GM19395 (cell line): ENCODE data around the gene ZNF30.
"Not testable (repeated sequence)": the region's sequence is repeated elsewhere in the genome, so short reads cannot be mapped to it uniquely, and the experiment has no call there.

ENCODE experiments used
- ATAC-seq: cut with Tn5 transposase; IDR thresholded peaks from one replicate; pipeline ENCODE4 v1.9.1; 2021; ENCODE audit warnings: mild to moderate bottlenecking, moderate library complexity; ENCODE audit not compliant: unreplicated experiment

Gene ZNF30

DNA sequence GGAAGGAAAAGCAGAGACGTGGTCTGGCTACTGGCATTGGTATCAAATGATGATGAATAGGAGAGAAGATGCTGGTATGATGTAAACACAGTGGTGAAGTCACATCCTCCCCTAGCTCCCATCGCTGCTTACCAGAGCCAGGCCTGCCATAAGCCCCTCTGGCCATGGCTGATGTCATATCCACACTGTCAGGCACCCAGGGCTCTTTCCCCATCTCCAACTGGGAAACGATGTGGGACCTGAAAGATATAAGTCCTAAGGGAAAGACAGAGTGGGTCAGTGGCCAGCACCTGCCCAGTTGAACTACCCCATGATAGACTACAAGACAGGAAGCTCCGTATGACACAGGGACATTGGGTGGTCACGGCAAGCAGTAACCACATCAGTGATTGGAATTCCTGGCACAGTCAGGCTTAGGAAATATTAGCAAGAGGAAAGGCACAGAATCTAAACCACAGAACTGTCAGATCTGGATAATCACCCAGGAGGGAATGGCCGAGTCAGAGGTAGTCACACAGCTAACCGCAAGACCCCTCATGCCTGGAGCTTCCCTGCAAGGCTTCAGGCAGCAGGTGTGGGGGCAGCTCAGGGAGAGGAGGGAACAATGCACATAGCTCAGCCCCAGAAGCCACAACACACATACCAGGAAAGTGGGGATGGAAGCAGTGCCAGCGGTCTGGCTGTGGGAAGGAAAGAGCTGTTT lies 33.6 kb downstream of the ZNF30 start:
- no peak for ATAC-seq

DNA sequence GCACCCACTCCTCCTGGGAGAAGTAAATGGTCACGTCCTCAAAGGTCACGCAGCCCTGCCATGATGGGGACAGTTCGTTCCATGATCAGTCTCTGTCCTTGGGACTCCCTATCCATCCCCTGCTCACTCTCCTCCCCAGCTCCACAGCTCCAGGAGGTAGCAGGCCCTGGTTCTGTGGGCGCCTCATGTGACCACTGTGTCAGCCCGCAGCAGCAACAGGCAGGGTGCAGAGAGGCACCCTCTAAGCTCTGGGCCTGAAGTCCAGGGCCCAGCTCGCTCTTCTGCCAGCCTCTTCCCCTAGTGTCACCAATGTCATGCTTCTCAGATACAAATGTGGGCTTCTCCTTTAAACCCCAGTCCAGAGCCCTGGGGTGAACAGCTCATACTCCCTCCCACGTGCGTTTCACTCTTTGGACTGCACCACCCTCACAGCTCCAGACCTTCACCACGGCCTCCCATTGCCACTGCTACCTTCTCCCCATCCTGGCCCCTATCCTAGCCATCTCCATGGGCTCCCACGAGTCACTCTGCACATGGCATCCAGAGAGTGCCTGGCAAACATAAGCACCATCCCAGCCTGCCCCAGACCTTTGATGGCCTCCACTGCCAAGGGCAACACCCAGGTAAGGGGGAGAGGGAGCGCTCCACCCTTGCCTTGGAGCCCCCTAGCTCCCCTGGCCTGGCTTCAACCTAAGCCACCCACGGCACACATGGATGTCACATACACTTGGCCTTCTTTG lies 34.4 kb downstream of the ZNF30 start:
- ATAC-seq, result no peak

DNA sequence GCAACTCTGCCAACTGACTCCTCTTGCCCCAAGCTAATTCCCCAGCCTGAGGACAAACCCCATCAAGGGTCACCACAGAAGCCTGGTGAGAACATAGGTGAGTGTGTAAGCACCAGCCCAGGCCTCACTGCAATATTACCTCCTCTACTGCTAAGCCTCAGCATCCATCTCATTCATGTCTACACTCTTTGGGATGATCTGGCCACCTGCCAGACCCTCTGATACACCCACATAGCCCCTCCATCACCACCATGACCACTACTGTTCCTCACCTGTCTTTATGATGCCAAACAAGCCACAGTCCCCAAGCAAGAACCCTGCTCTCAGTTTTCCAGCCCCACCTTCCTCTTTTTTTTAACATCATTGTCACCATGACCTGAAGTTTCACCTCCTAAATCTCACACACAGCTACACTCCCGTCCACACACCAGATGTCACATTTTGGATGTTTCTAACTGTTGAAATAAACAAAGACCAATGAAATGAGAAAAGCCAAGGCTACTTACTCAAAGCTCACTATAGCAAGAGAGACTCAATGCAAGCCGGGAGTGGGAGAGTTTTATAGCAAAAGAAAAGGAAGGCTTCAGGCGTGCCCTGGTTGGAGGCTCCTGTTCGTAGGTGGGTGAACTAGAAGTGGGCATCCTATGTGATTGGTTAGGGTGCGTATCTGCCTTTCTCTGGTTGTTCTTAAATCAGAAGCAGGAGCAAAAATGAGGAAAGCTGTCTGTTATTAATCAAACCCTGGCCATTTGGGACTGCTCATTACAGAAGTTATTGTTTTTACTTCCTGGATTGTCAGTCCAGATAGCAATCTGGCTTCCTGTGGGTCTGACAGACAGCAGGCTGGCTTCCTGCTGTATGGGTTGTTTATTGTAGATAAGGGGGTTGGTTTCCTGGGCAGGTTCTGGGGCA lies 35.3 kb downstream of the ZNF30 start:
- ATAC-seq, result no peak

DNA sequence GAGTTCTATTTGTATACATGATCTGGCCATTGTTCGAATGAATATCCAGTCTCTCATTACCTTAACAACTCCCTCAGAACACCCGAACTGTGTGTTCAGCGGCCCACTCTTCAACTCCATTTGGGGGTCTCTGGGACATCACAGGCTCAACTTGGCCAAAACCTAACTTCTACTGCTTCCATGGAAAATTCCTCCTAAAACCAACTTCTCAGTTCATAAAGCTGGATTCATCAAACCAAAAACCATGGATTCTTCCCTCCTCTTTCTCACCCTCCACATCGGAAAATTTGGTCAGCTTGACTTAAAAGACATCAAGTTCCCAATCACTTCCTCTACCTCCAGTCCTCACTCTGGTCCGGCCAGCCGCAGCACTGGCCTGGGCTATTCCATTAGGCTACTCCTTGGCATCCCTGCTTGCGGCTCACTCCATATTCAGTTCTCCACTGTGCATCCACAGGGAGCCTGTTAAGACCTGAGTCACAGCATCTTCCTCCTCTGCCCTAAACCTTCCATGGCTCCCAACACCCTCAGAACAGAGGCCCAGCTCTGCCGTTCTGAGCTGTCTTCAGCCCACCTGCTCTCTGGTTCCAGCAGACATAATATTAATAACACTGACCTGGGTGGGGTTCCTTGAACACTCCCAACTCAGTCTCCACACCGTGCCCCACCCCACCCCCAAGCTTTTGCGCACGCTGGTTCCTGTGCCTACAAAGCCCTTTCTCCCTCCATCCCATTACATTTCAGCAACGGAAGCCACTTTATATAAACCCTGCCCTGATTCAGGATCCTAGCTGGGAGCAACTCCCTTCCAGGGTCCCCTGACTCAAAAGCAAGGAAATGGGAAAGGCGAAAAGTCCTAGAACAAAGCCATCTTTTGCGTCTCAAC lies 36.2 kb downstream of the ZNF30 start:
- no peak for ATAC-seq

DNA sequence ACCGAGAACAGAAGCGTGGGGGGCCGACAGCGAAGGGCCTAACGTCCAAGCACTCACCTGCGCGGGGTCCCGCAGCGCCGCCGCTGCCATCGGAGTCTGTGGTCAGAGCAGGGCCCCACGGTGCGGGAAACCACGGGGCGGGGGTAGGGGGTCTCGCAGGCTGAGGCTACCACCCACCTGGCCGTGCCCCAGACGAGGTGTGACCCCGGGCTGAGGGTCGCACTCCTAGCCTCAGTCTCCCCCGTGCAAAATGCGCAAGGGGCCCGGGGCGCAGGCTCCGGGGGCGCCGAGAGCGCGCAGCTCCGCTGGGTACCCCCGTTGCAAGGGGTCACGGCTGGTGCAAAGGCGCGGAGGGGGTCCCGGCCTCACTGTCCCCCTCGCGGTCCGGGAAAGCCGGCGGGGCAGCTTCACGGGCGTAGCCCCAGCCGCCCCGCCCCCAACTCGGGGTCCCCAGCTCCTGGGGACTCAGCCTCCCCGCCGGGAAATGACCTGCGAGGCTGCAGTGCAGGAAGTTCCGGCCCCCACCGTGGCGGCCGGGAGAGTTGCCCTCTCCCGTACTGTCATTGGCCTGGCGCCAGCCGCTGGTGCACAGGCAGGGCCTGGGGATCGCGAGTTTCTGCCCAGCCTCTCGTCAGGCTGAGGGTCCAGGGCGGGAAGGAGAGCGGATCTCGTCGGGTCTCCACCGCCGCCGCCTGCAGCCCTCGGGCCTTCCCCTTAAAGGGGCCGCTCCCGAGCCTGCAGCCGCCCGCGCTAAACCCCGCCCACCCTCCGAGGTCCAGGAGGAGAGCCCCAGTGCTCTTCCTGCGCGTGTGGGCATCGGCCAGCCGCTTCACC lies 37.1 kb downstream of the ZNF30 start, which contains the start of gene ZNF792:
TSS of gene ZNF792 (minus strand) at position 657 of the 834 bp plus-strand sequence. CDS start at position 90, 567 bp downstream.
- ATAC-seq, result peak; percentile 78

DNA sequence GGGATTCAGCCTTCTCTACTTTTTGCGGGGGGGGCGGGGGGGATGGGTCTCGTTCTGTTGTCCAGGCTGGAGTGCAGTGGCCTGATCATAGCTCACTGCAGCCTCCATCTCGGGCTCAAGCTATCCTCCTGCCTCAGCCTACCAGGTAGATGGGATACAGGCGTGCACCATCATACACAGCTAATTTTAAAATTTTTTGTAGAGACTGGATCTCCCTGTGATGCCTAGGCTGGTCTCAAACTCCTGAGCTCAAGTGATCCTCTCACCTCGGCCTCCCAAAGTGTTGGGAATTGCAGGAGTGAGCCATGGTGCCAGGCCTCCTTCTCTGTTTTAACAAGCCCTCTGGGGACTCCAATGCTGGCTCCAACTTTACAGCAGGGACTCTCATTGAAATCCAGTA lies 37.9 kb downstream of the ZNF30 start:
- ATAC-seq, result no peak

DNA sequence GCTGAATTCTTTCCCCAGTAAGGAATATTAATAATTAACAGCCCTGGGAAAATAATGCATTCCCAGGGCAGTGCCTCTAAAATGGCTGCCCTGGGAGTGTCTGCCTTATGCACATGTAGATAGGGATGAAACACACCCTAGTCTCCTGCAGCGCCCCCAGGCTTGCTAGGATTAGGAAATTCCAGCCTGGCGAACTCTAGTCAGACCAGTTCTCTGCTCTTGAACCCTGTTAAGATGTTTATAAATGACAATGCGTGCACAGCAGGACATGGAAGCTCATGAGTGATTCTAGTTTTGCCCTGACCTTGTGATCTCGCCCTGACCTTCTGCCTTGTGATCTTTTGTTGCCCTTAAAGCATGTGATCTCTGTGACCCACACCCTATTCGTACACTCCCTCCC lies 38.8 kb downstream of the ZNF30 start:
- ATAC-seq, result not testable (repeated sequence)

DNA sequence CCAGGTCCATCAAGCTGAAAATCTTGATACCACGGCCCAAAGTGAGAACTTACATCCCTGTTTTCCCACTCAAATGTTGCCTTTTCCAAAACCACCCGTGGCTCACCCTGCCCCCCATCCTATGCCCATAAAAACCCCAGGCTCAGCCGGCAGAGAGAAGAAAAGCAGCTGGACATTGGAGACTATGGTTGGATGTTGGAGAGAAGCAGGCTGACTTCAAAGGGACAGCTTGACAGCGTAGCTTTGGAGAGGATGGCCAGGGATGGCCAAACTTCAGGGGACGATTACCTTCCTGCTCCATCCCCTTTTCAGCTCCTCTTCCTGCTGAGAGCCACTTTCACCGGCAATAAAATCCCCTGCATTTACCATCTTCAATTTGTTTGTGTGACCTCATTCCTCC lies 40.8 kb downstream of the ZNF30 start:
- ATAC-seq, result no peak

DNA sequence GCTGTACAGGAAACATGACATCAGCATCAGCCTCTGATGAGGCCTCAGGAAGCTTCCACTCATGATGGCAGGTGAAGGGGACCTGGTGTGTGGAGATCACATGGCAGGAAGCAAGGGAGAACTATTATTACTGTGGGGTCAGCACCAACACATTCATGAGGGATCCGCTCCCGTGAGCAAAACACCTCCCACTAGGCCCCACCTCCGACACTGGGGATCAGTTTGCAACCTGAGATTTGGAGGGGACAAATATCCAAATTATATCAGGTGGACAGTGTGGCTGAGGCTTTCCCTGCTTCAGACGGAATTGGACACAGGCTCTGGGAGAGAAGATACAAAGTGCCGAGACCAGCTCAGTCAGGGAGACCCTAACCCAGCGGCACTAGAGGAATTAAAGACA lies 43.0 kb downstream of the ZNF30 start:
- no peak for ATAC-seq

DNA sequence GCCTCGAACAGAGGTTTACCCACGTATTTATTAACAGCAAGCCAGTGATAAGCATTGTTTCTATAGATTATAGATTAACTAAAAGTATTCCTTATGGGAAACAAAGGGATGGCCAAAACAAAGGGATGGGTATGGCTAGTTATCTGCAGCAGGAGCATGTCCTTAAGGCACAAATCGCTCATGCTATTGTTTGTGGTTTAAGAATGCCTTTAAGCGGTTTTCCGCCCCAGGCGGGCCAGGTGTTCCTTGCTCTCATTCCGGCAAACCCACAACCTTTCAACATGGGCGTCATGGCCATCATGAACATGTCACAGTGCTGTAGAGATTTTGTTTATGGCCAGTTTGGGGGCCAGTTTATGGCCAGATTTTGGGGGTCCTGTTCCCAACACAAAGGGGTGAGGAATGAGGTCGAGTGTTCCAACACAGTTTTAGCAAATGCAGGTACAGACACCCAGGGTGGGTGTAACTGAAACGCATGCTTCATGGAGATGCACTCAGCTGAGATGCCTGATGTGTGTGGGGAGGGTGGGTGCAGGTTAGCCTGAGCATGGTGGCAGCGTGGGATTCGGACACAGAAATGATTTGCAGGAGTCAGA lies 43.6 kb downstream of the ZNF30 start:
- ATAC-seq, result not testable (repeated sequence)

DNA sequence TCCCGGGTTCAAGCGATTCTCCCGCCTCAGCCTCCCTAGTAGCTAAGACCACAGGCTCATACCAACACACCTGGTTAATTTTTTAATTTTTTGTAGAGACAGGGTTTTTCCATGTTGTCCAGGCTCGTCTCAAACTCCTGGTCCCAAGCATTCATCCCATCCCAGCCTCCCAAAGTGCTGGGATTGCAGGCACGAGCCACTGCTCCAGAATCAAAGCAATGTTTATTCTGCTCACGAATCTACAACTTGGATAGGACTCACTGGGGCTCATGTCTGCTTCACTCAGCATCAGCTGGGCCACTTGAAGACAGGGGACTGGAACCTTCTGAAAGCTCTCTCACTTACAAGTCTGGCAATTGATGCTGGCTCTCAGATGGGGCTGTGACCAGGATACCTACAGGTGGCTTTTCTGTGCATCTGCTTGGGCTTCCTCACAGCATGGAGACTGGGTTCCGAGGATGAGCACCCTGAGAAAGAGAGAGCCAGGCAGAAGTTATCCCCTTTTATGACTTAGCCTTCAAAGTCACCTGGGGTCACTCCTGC lies 45.5 kb downstream of the ZNF30 start:
- no peak for ATAC-seq

DNA sequence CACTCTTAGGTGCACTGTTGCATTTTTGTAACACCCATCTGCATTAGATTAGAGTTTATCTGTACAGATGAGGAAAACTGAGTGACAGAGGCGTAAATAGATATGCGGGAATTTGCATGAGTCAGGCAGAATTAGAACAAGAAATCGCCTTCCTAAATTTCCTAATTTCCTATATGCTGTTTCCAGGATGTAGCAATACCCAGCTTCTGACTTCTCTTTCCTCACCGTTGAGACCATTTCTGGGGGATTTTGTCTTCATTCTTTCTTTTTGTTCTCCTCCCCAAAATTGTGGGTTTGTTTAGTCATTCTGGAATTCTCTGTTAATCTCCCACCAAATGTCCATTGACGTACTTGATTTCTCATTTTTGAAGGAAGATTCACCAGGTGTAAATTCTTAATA lies 47.9 kb downstream of the ZNF30 start:
- ATAC-seq, result no peak

DNA sequence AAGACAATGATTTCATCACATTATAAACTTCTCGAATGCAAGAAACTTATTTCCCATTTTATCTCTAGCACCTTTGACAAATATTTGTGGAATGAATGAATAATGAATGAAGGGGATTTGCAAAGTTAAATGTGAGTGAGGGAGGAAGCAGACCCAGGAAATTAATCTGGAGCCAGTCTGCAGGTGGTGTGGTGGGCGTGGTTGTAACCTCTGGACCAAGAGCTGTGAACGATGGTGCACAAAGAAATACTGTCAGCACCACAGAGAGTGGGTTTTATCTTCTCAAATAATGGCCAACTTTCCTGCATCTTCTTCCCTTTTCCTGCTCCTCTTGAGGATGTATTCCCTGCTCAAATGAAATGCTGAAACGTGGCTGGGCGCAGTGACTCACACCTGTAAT lies 48.4 kb downstream of the ZNF30 start:
- ATAC-seq, result no peak

DNA sequence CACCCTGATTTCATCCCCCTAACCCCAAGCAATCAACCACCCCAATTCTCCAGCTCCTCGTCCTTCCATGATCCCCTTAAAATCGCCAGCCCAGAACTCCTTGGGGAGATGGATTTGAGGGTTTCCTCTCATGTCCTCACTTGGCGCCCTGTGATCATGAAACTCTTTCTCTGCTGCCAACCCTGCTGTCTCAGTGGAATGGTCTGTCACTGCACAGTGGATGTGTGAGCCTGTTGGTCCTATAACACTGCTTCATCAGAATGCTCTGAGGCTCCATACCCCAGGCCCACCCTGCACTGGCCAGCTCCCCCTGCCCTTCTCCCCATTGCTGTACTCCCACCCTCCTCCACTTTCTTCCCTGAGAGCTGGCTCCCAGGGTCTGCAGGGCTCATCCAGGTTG lies 49.9 kb downstream of the ZNF30 start:
- ATAC-seq, result no peak

DNA sequence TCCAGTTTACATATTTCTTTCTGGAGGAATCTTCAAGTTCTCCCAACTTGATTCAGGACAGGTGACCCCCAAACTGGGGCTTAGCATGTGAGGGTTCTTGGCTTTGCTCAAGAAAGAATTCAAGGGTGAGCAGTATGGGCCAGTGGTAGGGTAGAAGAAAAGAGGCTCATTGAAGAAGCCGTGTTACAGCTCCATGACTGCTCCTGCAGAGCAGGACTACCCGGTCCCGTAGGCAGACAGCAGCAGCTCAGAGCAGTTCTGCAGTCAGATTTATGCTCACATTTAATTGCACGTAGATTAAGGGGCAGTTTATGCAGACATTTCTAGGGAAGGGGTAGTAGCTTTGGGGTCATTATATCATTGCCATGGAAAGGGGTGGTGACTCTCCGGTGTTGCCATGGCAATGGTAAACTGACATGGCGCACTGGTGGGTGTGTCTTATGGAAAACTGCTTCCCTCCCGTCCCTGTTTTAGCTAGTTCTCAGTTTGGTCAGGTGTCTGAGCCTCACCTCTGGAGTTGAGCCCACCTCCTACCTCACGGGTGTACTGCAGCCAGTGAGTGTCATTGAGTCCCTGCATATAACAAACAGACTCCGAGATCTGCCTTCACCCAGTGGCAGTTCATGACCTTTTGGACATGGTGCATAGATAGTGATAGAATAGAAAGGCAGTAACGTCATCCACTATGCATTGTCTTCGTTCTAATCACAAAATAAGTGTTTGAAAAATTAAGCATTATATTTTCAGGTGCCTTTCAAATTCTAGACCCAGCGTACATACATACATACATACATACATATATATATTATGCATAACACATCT lies 53.3 kb downstream of the ZNF30 start:
- ATAC-seq, result no peak

DNA sequence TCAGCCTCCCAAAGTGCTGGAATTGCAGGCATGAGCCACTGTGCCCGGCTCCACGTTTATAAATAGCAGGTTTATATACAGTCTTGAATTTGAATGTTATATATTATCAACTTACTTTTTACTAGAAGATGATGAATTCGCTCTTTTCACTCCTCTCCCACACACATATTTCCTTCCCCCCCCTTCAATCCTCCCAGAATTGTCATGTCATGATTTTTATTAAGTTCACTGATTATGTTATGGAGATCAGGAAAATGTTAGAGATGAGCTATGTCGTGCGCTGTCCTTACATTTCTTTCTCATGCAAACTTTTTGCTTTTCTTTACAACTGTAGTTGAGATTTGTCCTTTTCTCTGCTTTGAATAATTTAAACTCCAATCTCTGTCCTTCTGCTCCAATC lies 55.6 kb downstream of the ZNF30 start:
- ATAC-seq, result no peak

DNA sequence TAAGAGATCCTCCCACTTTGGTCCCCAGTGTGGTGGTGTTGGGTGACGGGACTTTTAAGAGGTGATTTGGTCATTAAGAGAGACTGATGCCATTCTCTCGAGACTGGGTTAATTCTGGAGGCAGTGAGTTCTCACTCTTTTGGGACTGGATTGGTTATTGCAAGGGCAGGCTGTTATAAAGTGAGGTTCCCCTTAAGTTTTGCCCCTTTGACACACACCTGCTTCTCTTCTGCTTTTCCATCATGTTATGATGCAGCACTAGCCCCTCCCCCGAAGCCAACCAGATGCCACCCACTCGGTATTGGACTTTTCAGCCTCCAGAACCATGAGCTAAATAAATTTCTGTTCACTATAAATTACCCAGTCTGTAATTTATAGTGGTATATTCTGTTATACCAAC lies 57.1 kb downstream of the ZNF30 start:
- ATAC-seq, result no peak

DNA sequence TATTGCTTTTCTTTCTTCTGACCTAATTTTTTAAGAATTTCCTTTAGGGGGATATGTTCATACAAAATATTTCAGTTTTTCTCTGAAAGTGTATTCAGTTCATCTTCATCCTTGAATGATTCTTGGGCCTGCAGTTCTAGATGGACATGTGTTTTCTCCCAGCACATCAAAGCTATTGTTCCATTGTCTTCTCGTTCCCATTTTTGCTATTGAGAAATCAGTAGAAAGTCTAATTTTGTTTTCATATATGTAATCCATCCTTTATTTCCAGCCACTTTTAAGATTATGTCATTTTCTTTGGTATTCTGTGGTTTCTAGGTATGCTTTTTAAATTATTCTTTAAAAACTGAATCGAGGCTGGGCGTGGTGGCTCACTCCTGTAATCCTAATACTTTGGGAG lies 57.6 kb downstream of the ZNF30 start:
- no peak for ATAC-seq
